Epithelial cell of esophagus (primary cell): Measurements from ENCODE around the gene HIPK2.

Experiments used
- DNase-seq: peaks from one replicate; pipeline ENCODE4 v3.0.0; 2010; ENCODE audit warnings: low read depth
- H3K4me3 ChIP-seq: 2 replicates; pipeline ENCODE4 v1.5.1; 2011; ENCODE audit warnings: mild to moderate bottlenecking, low read length, control low read depth
- CTCF ChIP-seq: IDR thresholded peaks from 2 replicates; pipeline ENCODE4 v1.5.1; 2011; ENCODE audit warnings: low read depth, mild to moderate bottlenecking, low read length, control low read depth, inconsistent platforms; ENCODE audit not compliant: insufficient read depth; ENCODE audit errors: missing control alignments

HIPK2 gene

GRCh38 chr7:139698844-139699243 is 79.0 kb downstream of the HIPK2 start:
- no peak overlapping the region for H3K4me3 ChIP-seq
- no peak for TF ChIP-seq CTCF
- no peak for DNase-seq

GRCh38 chr7:139698278-139698677 is 79.5 kb downstream of the HIPK2 start:
- H3K4me3 ChIP-seq: no peak overlapping the region
- no peak for TF ChIP-seq CTCF
- peak; percentile 36 for DNase-seq

- no peak for TF ChIP-seq CTCF
- H3K4me3 ChIP-seq: no peak overlapping the region
Measured at GRCh38 chr7:139697056-139697455, 80.7 kb downstream of the HIPK2 start.

GRCh38 chr7:139696552-139696951 is 81.2 kb downstream of the HIPK2 start:
- TF ChIP-seq CTCF: no peak
- H3K4me3 ChIP-seq: no peak overlapping the region
- DNase-seq: no peak

More at GRCh38 chr7:139697056-139697455, 80.7 kb downstream of the HIPK2 start:
- DNase-seq: no peak

GRCh38 chr7:139695588-139695987 is 82.2 kb downstream of the HIPK2 start:
- no peak overlapping the region for H3K4me3 ChIP-seq
- TF ChIP-seq CTCF: no peak
- no peak for DNase-seq

GRCh38 chr7:139695051-139695450 is 82.7 kb downstream of the HIPK2 start:
- no peak overlapping the region for H3K4me3 ChIP-seq
- no peak for TF ChIP-seq CTCF
- DNase-seq: no peak

GRCh38 chr7:139694389-139694676 is 83.5 kb downstream of the HIPK2 start:
- DNase-seq: no peak
- TF ChIP-seq CTCF: no peak

More at GRCh38 chr7:139694389-139694676, 83.5 kb downstream of the HIPK2 start:
- H3K4me3 ChIP-seq: no peak overlapping the region
